Measurements from ENCODE around the gene WIPF3. TPM values are rescaled to one million over a fixed set of nuclear protein-coding genes. Genes with fewer than 3 reads are reported as not detected.

WIPF3 gene
- total RNA-seq, 2 donors from 2014 or later, result 5.2 to 7.2 TPM

- Mint-ChIP-seq H3K27ac (no peak overlapping the region), H3K4me1 (no peaks in the 10 kb centered on the region), H3K36me3 (ENCODE audit: low read depth) (peaks cover 58% of the 10 kb centered on the region), H3K9me3 (no peaks in the 10 kb centered on the region), H3K27me3 (ENCODE audit: insufficient read depth) (no peaks in the 10 kb centered on the region), H3K4me3 (no peak overlapping the region)
- peaks cover 58% of the 10 kb centered on the region for H3K36me3 ChIP-seq (ENCODE audit: control insufficient read depth, insufficient read depth, low read length)
- no peaks in the 10 kb centered on the region for H3K4me1 ChIP-seq (ENCODE audit: control insufficient read depth, insufficient read depth, low read length)
- H3K27ac ChIP-seq (ENCODE audit: low read depth, low read length), result no peak overlapping the region
- DNase-seq, result peak; percentile 41
- no peaks in the 10 kb centered on the region for H3K27me3 ChIP-seq (ENCODE audit: control insufficient read depth, insufficient read depth, low read length, poor library complexity, severe bottlenecking)
- H3K4me3 ChIP-seq (ENCODE audit: low read length), result no peak overlapping the region
- TF ChIP-seq, protein P1, sequence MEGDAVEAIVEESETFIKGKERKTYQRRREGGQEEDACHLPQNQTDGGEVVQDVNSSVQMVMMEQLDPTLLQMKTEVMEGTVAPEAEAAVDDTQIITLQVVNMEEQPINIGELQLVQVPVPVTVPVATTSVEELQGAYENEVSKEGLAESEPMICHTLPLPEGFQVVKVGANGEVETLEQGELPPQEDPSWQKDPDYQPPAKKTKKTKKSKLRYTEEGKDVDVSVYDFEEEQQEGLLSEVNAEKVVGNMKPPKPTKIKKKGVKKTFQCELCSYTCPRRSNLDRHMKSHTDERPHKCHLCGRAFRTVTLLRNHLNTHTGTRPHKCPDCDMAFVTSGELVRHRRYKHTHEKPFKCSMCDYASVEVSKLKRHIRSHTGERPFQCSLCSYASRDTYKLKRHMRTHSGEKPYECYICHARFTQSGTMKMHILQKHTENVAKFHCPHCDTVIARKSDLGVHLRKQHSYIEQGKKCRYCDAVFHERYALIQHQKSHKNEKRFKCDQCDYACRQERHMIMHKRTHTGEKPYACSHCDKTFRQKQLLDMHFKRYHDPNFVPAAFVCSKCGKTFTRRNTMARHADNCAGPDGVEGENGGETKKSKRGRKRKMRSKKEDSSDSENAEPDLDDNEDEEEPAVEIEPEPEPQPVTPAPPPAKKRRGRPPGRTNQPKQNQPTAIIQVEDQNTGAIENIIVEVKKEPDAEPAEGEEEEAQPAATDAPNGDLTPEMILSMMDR (conservative IDR thresholded peaks at IDR 0.05), result no peak
- H3K9me3 ChIP-seq (ENCODE audit: control insufficient read depth, low read length), result no peaks in the 10 kb centered on the region
- WGBS, 2 experiments (ENCODE audit: insufficient coverage in 1 of 2, insufficient read length in 1 of 2), result 91 to 94% methylated on average over 12 to 15 of the region's 15 CpGs
- no peak overlapping the region for H3K9ac ChIP-seq (ENCODE audit: extremely low read depth, low read length, poor library complexity, severe bottlenecking)
Measured at GRCh38 chr7:29926216-29926615, 119.9 kb downstream of the WIPF3 start.

GRCh38 chr7:29926741-29927140, 120.4 kb downstream of the WIPF3 start:
- Histone ChIP-seq H3K27me3 (ENCODE audit: control insufficient read depth, insufficient read depth, low read length, poor library complexity, severe bottlenecking) (no peaks in the 10 kb centered on the region), H3K36me3 (ENCODE audit: control insufficient read depth, insufficient read depth, low read length) (peaks cover 62% of the 10 kb centered on the region), H3K4me3 (ENCODE audit: low read length) (no peak overlapping the region), H3K9ac (ENCODE audit: extremely low read depth, low read length, poor library complexity, severe bottlenecking) (no peak overlapping the region), H3K4me1 (ENCODE audit: control insufficient read depth, insufficient read depth, low read length) (no peaks in the 10 kb centered on the region), H3K27ac (ENCODE audit: low read depth, low read length) (no peak overlapping the region), H3K9me3 (ENCODE audit: control insufficient read depth, low read length) (no peaks in the 10 kb centered on the region)
- no peak overlapping the region for H3K27ac Mint-ChIP-seq
- H3K4me1 Mint-ChIP-seq, result no peaks in the 10 kb centered on the region
- peaks cover 57% of the 10 kb centered on the region for H3K36me3 Mint-ChIP-seq (ENCODE audit: low read depth)
- DNase-seq, result no peak
- H3K27me3 Mint-ChIP-seq (ENCODE audit: insufficient read depth), result no peaks in the 10 kb centered on the region
- TF ChIP-seq, protein P1 (conservative IDR thresholded peaks at IDR 0.05), result no peak
- no peaks in the 10 kb centered on the region for H3K9me3 Mint-ChIP-seq
- no peak overlapping the region for H3K4me3 Mint-ChIP-seq
- 91 to 92% methylated on average over 3 to 4 of the region's 5 CpGs for WGBS, 2 experiments (ENCODE audit: insufficient coverage in 1 of 2, insufficient read length in 1 of 2)

- Histone ChIP-seq H3K9ac (ENCODE audit: extremely low read depth, low read length, poor library complexity, severe bottlenecking) (no peak overlapping the region), H3K27ac (ENCODE audit: low read depth, low read length) (no peak overlapping the region), H3K27me3 (ENCODE audit: control insufficient read depth, insufficient read depth, low read length, poor library complexity, severe bottlenecking) (no peaks in the 10 kb centered on the region), H3K9me3 (ENCODE audit: control insufficient read depth, low read length) (no peaks in the 10 kb centered on the region), H3K4me3 (ENCODE audit: low read length) (no peak overlapping the region), H3K4me1 (ENCODE audit: control insufficient read depth, insufficient read depth, low read length) (no peaks in the 10 kb centered on the region), H3K36me3 (ENCODE audit: control insufficient read depth, insufficient read depth, low read length) (peaks cover 57% of the 10 kb centered on the region)
- TF ChIP-seq, protein P1 (conservative IDR thresholded peaks at IDR 0.05), result no peak
- Mint-ChIP-seq H3K27me3 (ENCODE audit: insufficient read depth) (no peaks in the 10 kb centered on the region), H3K9me3 (no peaks in the 10 kb centered on the region), H3K27ac (no peak overlapping the region), H3K4me3 (no peak overlapping the region), H3K36me3 (ENCODE audit: low read depth) (peaks cover 51% of the 10 kb centered on the region), H3K4me1 (no peaks in the 10 kb centered on the region)
- WGBS, 2 experiments (ENCODE audit: insufficient coverage in 1 of 2, insufficient read length in 1 of 2), result 93 to 96% methylated on average over 14 to 17 of the region's 17 CpGs
- peak; percentile 52 for DNase-seq
Measured at GRCh38 chr7:29929018-29929807, 122.9 kb downstream of the WIPF3 start.

Data from endodermal cell (in vitro differentiated cells).